Right atrium auricular region (tissue), 2 donors: ENCODE measurements around the gene NRK. TPM values are rescaled to one million over a fixed set of nuclear protein-coding genes. Genes with fewer than 3 reads are reported as not detected.

ENCODE experiments used
- DNase-seq: peaks from one replicate; pipeline ENCODE4 v3.0.0-alpha.2; 2019; ENCODE audit warnings: low spot score
- H3K27ac ChIP-seq, 2 donors: fragments of 200-600 bp; sonication (generic); 1 replicate in 1 of 2; 2 replicates in 1 of 2; pipeline ENCODE4 v1.5.1; 2016 to 2019
- H3K27me3 ChIP-seq, 2 donors: fragments of 200-600 bp; sonication (generic); one replicate each; pipeline versions ENCODE4 v1.5.1 to v1.6.0; 2017 to 2019
- H3K36me3 ChIP-seq: fragments of 200-600 bp; sonication (generic); one replicate; pipeline ENCODE4 v1.5.1; 2016
- H3K4me1 ChIP-seq, 2 donors: fragments of 200-600 bp; sonication (generic); one replicate each; pipeline versions ENCODE4 v1.5.1 to v1.6.0; 2017 to 2019
- H3K4me3 ChIP-seq, 2 donors: fragments of 200-600 bp; sonication (generic); 1 replicate in 1 of 2; 2 replicates in 1 of 2; pipeline ENCODE4 v1.5.1; 2017 to 2019; ENCODE audit warnings: mild to moderate bottlenecking in 1 of 2, moderate library complexity in 1 of 2
- H3K9me3 ChIP-seq, 2 donors: fragments of 200-600 bp; sonication (generic); one replicate each; pipeline ENCODE4 v1.5.1; 2019
- CTCF ChIP-seq, 2 donors: fragments of 200-600 bp; sonication (generic); IDR thresholded peaks; one replicate each; pipeline ENCODE4 v1.5.1; 2019; ENCODE audit warnings: antibody characterized with exemption in 2 of 2
- total RNA-seq, 2 donors: library from RNA; depleted of rRNA; stranded (reverse); fragments of >200 nt; gene quantifications; one replicate each; pipeline ENCODE4 v1.1.0, GENCODE V29; 2016

Gene NRK
- total RNA-seq, 2 donors from 2014 or later: 0.39 to 2.3 TPM

GRCh38 chrX:105894721-105895120 lies 72.4 kb downstream of the NRK start:
- Histone ChIP-seq H3K9me3 (no peaks in the 10 kb centered on the region), H3K4me1 (no peaks in the 10 kb centered on the region), H3K4me3 (no peak overlapping the region), H3K36me3 (no peaks in the 10 kb centered on the region), H3K27me3 (no peaks in the 10 kb centered on the region), H3K27ac (no peak overlapping the region)
- no peak for DNase-seq
- no peak for TF ChIP-seq CTCF (IDR thresholded peaks at IDR 0.05)

GRCh38 chrX:105909576-105909975 lies 87.2 kb downstream of the NRK start:
- no peaks in the 10 kb centered on the region for H3K9me3 ChIP-seq
- no peak overlapping the region for H3K4me3 ChIP-seq
- H3K27me3 ChIP-seq: no peaks in the 10 kb centered on the region
- TF ChIP-seq CTCF (IDR thresholded peaks at IDR 0.05): no peak
- no peaks in the 10 kb centered on the region for H3K4me1 ChIP-seq
- no peaks in the 10 kb centered on the region for H3K36me3 ChIP-seq
- no peak overlapping the region for H3K27ac ChIP-seq
- no peak for DNase-seq

GRCh38 chrX:105910563-105911105 lies 88.3 kb downstream of the NRK start:
- Histone ChIP-seq H3K36me3 (no peaks in the 10 kb centered on the region), H3K27me3 (no peaks in the 10 kb centered on the region), H3K4me1 (no peaks in the 10 kb centered on the region), H3K9me3 (no peaks in the 10 kb centered on the region), H3K4me3 (no peak overlapping the region), H3K27ac (no peak overlapping the region)
- TF ChIP-seq CTCF (IDR thresholded peaks at IDR 0.05): no peak
- DNase-seq: no peak

- H3K27ac ChIP-seq: no peak overlapping the region
- peaks cover 0 to 8% of the 10 kb centered on the region in 2 donors for H3K9me3 ChIP-seq
- no peaks in the 10 kb centered on the region for H3K36me3 ChIP-seq
- no peaks in the 10 kb centered on the region for H3K27me3 ChIP-seq
- no peak for TF ChIP-seq CTCF (IDR thresholded peaks at IDR 0.05)
- H3K4me1 ChIP-seq: no peaks in the 10 kb centered on the region
- no peak overlapping the region for H3K4me3 ChIP-seq
- no peak for DNase-seq
Observed at GRCh38 chrX:105945266-105945665, 122.9 kb downstream of the NRK start.

- no peak for DNase-seq
- no peaks in the 10 kb centered on the region for H3K9me3 ChIP-seq
- no peaks in the 10 kb centered on the region for H3K4me1 ChIP-seq
- H3K4me3 ChIP-seq: no peak overlapping the region
- H3K27ac ChIP-seq: no peak overlapping the region
- no peaks in the 10 kb centered on the region for H3K27me3 ChIP-seq
- H3K36me3 ChIP-seq: no peaks in the 10 kb centered on the region
- TF ChIP-seq CTCF (IDR thresholded peaks at IDR 0.05): no peak
Observed at GRCh38 chrX:105969487-105969886, 147.1 kb downstream of the NRK start.

- H3K9me3 ChIP-seq: no peaks in the 10 kb centered on the region
- TF ChIP-seq CTCF (IDR thresholded peaks at IDR 0.05): no peak
- no peak for DNase-seq
- H3K4me1 ChIP-seq: no peaks in the 10 kb centered on the region
- H3K36me3 ChIP-seq: no peaks in the 10 kb centered on the region
- no peaks in the 10 kb centered on the region for H3K27me3 ChIP-seq
- H3K4me3 ChIP-seq: no peak overlapping the region
- no peak overlapping the region for H3K27ac ChIP-seq
Observed at GRCh38 chrX:105972690-105973386, 150.5 kb downstream of the NRK start.
